IPS-15b (cell line): ENCODE results near the gene PANX3.

Experiments
- H3K27me3 ChIP-seq: one replicate; pipeline ENCODE4 v1.6.1; 2013; ENCODE audit warnings: low read length; ENCODE audit not compliant: control insufficient read depth, insufficient read depth
- H3K36me3 ChIP-seq: one replicate; pipeline ENCODE4 v1.6.1; 2013; ENCODE audit warnings: low read length; ENCODE audit not compliant: control insufficient read depth, insufficient read depth
- H3K4me1 ChIP-seq: one replicate; pipeline ENCODE4 v1.6.1; 2013; ENCODE audit warnings: mild to moderate bottlenecking, low read length; ENCODE audit not compliant: control insufficient read depth, insufficient read depth
- H3K4me3 ChIP-seq: one replicate; pipeline ENCODE4 v1.5.1; 2013; ENCODE audit warnings: low read depth, low read length
- H3K9ac ChIP-seq: one replicate; pipeline ENCODE4 v1.6.1; 2013; ENCODE audit warnings: low read depth, mild to moderate bottlenecking, low read length
- H3K9me3 ChIP-seq: one replicate; pipeline ENCODE4 v1.6.1; 2013; ENCODE audit warnings: mild to moderate bottlenecking, low read length; ENCODE audit not compliant: control insufficient read depth, insufficient read depth

The PANX3 gene

GRCh38 chr11:124611064-124611463, at the start of gene PANX3:
TSS of gene PANX3 (plus strand) at chr11:124611428. CDS start at chr11:124611557, 129 bp downstream.
- H3K9ac ChIP-seq: no peak within 1 kb of the TSS
- H3K9me3 ChIP-seq: no peaks in the 10 kb centered on the region
- no peaks in the 10 kb centered on the region for H3K4me1 ChIP-seq
- no peaks in the 10 kb centered on the region for H3K27me3 ChIP-seq
- no peaks in the 10 kb centered on the region for H3K36me3 ChIP-seq
- no peak within 1 kb of the TSS for H3K4me3 ChIP-seq

GRCh38 chr11:124569697-124570096, 41.5 kb upstream of the PANX3 start, which contains the start of gene OR8A1:
TSS of gene OR8A1 (plus strand) at chr11:124569997. CDS start at chr11:124570120, 123 bp downstream.
- H3K9ac ChIP-seq: no peak within 1 kb of the TSS
- H3K4me3 ChIP-seq: no peak within 1 kb of the TSS
- H3K36me3 ChIP-seq: no peaks in the 10 kb centered on the region
- no peaks in the 10 kb centered on the region for H3K27me3 ChIP-seq
- H3K9me3 ChIP-seq: no peaks in the 10 kb centered on the region
- no peaks in the 10 kb centered on the region for H3K4me1 ChIP-seq

DNA sequence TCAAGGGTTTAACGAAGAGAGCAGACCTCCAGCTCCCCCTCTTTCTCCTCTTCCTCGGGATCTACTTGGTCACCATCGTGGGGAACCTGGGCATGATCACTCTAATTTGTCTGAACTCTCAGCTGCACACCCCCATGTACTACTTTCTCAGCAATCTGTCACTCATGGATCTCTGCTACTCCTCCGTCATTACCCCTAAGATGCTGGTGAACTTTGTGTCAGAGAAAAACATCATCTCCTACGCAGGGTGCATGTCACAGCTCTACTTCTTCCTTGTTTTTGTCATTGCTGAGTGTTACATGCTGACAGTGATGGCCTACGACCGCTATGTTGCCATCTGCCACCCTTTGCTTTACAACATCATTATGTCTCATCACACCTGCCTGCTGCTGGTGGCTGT, 41.1 kb upstream of the PANX3 start:
- H3K27me3 ChIP-seq: no peaks in the 10 kb centered on the region
- H3K4me1 ChIP-seq: no peaks in the 10 kb centered on the region
- no peaks in the 10 kb centered on the region for H3K36me3 ChIP-seq
- no peak overlapping the region for H3K4me3 ChIP-seq
- no peaks in the 10 kb centered on the region for H3K9me3 ChIP-seq
- no peak overlapping the region for H3K9ac ChIP-seq

DNA sequence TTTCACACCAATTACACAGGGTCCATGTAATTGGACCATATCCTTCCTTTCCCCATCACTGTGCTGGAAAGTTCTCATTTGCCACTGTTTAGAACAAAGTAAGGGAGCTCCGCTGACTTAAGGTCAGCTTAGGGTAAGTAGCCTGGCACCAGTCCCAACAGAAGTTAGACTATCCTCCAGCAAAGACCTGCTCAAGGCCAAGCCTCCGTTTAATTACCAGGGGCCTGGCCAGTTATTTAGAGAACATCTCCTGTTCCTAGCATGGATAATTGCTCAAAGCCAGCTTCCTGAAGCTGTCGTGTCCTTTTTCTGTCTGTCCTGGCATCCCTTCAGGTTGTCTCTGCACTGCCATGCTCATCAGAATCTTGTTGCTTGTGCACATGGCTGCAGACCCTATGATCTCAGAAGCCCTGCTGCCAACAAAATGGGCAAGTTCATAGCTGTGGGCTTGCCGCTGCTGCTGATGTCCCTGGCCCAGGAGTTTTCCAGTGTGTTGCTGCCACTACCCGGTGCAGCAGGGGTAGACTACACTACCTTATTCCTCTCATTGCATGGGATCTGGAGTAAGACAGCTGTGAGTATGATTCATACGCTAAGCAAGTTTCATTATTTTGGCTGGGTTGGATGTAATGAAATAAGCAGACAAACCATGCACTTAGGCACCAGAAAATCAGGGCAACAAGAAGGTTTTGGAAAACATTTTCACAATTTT, 33.4 kb upstream of the PANX3 start:
- Histone ChIP-seq H3K9ac (no peak overlapping the region), H3K27me3 (no peaks in the 10 kb centered on the region), H3K36me3 (no peaks in the 10 kb centered on the region), H3K4me3 (no peak overlapping the region), H3K4me1 (no peaks in the 10 kb centered on the region), H3K9me3 (no peaks in the 10 kb centered on the region)

DNA sequence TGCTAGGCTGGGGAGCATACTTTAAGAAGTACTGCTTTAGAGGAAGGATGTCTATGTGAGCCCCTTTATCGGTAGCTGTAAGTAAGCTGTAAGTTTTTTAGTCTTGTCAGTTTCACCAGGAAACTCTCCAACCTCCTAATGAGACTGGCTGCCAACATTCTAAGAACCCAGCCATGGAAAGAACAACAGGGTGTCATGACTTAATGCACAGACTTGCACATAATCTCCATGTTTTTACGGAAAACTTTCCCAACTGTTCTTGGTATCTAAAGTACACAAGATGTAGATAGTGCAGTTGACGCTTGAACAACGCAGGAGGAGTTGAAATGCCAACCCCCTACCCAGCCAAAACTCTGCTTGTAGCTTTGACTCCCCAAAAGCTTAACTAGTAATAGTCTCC, 32.5 kb upstream of the PANX3 start:
- H3K4me1 ChIP-seq: no peaks in the 10 kb centered on the region
- H3K27me3 ChIP-seq: no peaks in the 10 kb centered on the region
- H3K9me3 ChIP-seq: no peaks in the 10 kb centered on the region
- H3K4me3 ChIP-seq: no peak overlapping the region
- H3K36me3 ChIP-seq: no peaks in the 10 kb centered on the region
- no peak overlapping the region for H3K9ac ChIP-seq

GRCh38 chr11:124581817-124582216, 29.4 kb upstream of the PANX3 start:
- H3K9me3 ChIP-seq: no peaks in the 10 kb centered on the region
- H3K9ac ChIP-seq: no peak overlapping the region
- H3K27me3 ChIP-seq: no peaks in the 10 kb centered on the region
- H3K4me3 ChIP-seq: no peak overlapping the region
- H3K36me3 ChIP-seq: no peaks in the 10 kb centered on the region
- peaks cover 3% of the 10 kb centered on the region for H3K4me1 ChIP-seq

DNA sequence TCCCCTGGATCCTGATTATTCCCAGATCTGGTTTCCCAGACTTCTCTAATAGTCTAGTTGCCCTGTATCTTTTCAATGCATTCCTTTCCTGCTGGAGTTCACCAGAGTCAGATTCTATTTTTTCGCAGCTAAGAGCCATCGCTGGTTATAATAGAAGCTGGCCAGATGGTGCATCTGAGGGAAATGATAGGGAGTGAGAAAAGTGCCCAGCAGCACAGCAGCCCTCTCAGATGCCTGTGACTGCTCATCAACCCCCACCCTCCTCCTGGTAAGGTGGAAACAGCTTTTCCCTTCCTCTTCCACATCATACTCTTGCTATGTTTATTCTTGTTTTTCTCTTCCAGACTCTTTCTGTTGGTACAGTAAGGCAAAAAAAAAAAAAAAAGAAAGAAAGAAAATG, 28.7 kb upstream of the PANX3 start:
- peaks cover 3% of the 10 kb centered on the region for H3K4me1 ChIP-seq
- no peaks in the 10 kb centered on the region for H3K27me3 ChIP-seq
- H3K9ac ChIP-seq: no peak overlapping the region
- H3K9me3 ChIP-seq: no peaks in the 10 kb centered on the region
- H3K36me3 ChIP-seq: no peaks in the 10 kb centered on the region
- no peak overlapping the region for H3K4me3 ChIP-seq

DNA sequence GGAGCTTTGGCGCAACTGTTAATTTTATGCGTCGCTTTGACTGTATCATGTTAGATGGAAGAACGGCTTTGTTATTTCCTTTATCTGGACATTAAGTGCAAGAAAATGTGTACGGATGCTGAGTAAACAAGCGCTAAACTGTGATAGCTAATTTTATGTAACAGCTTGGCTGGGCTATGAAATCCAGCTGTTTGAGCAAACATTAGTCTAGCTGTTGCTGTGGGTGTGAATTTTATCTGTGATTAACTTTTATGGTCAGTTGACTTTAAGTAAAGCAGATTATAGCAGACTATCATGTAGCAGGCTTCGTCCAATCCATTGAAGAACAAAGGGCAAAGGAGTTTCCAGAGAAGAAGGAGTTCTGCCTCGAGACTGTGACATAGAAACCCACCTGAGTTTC, 27.4 kb upstream of the PANX3 start:
- H3K27me3 ChIP-seq: no peaks in the 10 kb centered on the region
- H3K4me3 ChIP-seq: no peak overlapping the region
- no peaks in the 10 kb centered on the region for H3K36me3 ChIP-seq

DNA sequence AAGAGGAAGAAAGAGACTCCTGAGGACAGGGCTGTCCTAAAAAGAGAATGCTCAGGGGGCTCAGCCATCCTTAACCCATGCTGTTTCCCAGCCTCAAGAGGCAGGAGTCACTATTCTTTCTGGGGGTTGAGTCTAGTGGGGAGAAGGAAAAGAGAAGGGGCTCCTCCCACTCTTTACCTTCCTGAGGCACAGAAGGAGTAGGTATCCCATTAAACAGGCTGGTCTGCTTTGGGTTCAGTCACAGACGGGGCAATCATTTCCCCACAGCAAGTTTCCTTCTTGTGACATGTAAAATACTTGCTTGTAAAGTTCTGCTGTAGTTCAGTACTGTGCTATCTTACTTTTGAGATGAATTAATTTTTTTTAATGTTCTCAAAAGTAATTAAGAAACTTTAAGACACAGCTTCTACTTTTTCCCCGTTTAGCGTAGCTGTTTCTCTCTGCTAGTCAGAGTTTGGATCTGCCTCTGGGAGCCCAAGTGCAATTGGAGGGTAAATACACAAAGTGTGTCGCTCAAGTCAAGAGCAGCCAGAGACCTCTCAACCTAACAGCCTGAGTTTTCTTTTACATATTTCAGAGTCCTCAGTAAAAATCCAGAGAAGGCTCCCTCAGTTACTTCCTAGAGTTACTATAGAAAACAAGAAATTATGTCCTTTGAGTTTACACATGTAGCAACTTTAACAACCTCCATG, 26.4 kb upstream of the PANX3 start:
- no peaks in the 10 kb centered on the region for H3K36me3 ChIP-seq
- no peaks in the 10 kb centered on the region for H3K27me3 ChIP-seq
- no peaks in the 10 kb centered on the region for H3K9me3 ChIP-seq
- H3K9ac ChIP-seq: no peak overlapping the region
- peaks cover 3% of the 10 kb centered on the region for H3K4me1 ChIP-seq
- no peak overlapping the region for H3K4me3 ChIP-seq

More for the DNA sequence above, 27.4 kb upstream of the PANX3 start:
- Histone ChIP-seq H3K9me3 (no peaks in the 10 kb centered on the region), H3K9ac (no peak overlapping the region), H3K4me1 (peaks cover 3% of the 10 kb centered on the region)

DNA sequence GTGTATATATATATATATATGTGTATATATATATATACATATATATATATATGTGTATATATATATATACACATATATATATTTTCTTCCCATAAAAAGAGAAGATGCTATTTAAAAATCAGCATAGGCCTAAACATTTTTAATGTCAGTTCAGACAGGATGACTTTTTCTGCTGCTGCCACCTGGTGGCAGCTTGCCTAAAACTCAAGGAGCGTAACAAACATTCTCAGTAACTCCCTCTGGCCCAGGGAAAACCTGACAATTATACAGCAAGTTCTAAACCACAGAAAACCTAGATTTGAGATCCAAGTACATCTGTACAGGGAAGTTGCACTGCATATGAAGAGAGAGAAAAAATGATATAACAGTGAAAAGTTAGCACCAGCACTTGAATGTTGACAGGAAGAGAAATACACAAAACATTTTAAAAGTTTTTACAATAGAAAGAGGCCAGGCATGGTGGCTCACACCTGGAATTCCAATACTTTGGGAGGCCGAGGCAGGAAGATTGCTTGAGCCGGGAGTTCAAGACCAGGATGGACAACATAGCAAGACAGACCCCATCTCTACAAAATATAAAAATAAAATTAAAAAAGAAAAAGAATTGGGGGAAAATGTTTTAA, 24.9 kb upstream of the PANX3 start:
- no peaks in the 10 kb centered on the region for H3K36me3 ChIP-seq
- no peaks in the 10 kb centered on the region for H3K27me3 ChIP-seq
- H3K4me3 ChIP-seq: no peak overlapping the region
- H3K4me1 ChIP-seq: peaks cover 3% of the 10 kb centered on the region
- no peaks in the 10 kb centered on the region for H3K9me3 ChIP-seq
- no peak overlapping the region for H3K9ac ChIP-seq

DNA sequence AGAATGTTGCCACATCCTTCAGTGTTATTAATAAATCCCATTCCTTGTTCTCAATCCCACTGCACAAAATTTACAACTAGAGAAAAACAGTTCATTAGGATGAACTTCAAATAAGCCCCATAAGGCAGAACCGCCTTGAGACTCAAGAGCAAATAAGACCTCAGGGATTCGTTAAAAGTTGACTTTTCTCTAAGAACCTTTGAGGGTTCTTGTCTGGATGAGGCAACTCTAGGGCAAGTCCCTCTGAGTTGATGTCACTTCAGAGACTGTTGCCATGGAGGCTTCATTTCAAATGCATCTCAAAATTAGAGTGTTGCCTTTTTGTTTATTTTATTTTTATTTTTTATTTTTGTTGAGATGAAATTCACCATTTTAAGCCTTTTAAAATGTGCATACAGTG, 19.8 kb upstream of the PANX3 start:
- Histone ChIP-seq H3K36me3 (no peaks in the 10 kb centered on the region), H3K4me3 (no peak overlapping the region), H3K9ac (no peak overlapping the region), H3K4me1 (no peaks in the 10 kb centered on the region), H3K9me3 (no peaks in the 10 kb centered on the region), H3K27me3 (no peaks in the 10 kb centered on the region)

DNA sequence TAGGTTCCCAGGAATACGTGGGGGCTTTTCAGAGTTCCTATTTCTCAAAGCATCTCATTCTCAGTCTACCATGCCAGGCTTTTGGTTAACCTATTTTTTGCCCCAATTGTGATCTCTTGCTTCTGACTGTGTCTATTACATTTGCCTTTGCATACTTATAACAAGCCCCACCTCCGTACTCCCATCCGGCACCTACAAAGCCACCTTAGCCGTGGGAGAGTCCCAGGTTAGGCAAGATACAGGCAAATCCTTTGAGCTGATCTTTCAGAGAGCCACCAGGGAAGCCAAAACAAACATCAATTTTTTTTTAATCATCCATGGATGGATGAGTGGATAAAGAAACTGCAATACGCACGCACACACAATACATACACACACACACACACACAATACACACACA, 18.6 kb upstream of the PANX3 start:
- Histone ChIP-seq H3K9ac (no peak overlapping the region), H3K9me3 (no peaks in the 10 kb centered on the region)

More for the DNA sequence above, 18.6 kb upstream of the PANX3 start:
- Histone ChIP-seq H3K36me3 (no peaks in the 10 kb centered on the region), H3K4me3 (no peak overlapping the region), H3K4me1 (no peaks in the 10 kb centered on the region), H3K27me3 (no peaks in the 10 kb centered on the region)
